Epithelial cell of esophagus (primary cell): ENCODE results near the gene TPCN2.

ENCODE experiments used
- DNase-seq: peaks from one replicate; pipeline ENCODE4 v3.0.0; 2010; ENCODE audit warnings: low read depth
- H3K4me3 ChIP-seq: 2 replicates; pipeline ENCODE4 v1.5.1; 2011; ENCODE audit warnings: mild to moderate bottlenecking, low read length, control low read depth
- CTCF ChIP-seq: IDR thresholded peaks from 2 replicates; pipeline ENCODE4 v1.5.1; 2011; ENCODE audit warnings: low read depth, mild to moderate bottlenecking, low read length, control low read depth, inconsistent platforms; ENCODE audit not compliant: insufficient read depth; ENCODE audit errors: missing control alignments

The TPCN2 gene

DNA sequence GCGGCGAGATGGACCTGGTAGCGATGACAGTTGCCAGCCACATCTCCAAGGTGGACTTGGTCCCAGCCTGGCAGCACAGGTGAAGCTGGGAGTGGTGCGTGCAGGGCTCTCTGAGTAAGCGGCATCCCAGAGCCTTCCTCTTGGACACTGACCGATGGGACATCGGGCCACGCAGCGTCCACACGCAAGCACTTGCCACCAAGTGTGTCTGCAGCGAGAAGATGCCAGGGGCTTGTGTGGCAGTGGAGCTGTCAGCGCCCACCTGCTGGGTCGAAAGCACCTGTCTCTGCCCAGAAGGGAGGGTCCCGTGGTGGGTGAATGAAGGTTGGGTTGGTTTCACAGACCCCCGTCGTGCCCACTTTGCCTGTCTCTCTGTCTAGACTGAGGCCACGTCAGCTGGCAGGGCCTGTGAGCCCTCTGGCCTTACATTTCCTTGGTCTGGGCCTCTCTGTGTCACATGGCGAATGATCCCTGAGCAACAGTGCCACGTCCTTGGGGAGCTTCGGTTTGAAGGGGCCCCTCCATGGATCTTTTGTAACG lies 56.2 kb downstream of the TPCN2 start:
- no peak for TF ChIP-seq CTCF
- DNase-seq = no peak
- no peak overlapping the region for H3K4me3 ChIP-seq

DNA sequence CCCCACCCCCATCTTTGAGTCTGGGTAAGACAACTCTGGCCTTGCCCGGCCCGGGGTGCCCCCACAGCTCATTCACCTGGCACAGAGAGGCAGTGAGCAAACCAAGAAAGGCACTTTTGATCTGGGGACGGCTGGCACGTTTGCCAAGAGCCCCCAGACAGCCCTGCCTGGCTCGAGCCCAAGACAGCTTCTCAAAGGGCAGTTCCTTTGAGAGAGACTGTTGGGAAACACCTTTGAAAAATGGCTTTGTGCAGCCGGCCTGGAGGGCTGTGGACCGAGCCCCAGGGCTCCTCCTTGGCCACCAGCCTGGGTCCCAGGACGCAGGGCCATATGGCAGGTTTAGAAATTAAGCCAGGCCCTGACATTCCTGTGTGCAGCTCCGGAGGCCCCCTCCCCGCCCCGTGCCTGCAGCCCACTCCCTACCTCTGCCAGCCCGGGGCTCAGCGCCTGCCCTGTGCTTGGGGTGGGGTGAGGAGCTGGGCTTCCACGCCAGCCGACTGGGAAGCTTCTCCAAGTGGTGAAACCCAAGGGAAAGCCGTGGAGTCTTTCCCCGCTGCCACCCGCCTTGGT lies 56.8 kb downstream of the TPCN2 start:
- H3K4me3 ChIP-seq = no peak overlapping the region
- no peak for DNase-seq
- no peak for TF ChIP-seq CTCF

DNA sequence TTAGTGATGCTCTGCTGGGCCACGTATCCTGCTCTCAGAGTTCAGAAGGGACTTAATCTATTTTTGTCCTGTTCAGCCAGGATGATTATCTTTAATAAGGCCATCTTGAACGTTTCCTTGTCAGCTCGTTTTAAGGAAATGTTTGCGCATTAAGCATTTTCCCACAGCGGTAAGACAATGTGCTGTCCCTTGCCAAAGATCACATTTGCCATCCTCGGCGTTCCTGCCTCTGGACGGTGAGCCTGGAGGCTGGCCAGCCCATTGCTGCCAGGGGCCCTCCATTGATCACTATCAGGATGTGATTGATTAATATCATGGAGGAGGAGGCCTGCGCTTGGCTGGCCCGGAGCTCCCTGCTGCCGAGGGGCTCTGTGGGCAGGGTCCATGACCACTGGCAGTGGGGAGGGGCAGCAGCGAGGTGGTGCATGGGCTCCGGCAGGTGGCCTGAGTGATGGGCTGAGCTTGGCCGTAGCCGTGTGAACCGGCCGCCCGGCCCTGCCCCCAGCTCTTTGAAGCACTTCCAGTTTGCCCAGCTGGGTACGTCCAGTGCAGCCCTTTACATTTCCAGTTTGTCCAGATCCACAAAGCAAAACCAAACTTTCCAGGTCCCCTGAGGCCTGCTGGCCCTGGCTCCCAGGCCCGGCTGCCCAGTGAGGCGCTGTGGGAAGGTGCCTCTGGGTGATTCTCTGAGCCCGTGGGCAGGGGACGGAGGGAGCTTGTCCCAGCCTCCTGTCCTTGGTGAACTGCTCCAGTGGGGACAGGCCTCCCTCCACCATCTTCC lies 57.5 kb downstream of the TPCN2 start:
- DNase-seq = no peak
- no peak overlapping the region for H3K4me3 ChIP-seq
- no peak for TF ChIP-seq CTCF

- no peak for TF ChIP-seq CTCF
- DNase-seq = no peak
- H3K4me3 ChIP-seq = no peak overlapping the region
Measured at GRCh38 chr11:69107413-69107812, 58.7 kb downstream of the TPCN2 start.

- no peak for DNase-seq
- H3K4me3 ChIP-seq = no peak overlapping the region
- no peak for TF ChIP-seq CTCF
Measured at GRCh38 chr11:69108030-69108429, 59.3 kb downstream of the TPCN2 start.

DNA sequence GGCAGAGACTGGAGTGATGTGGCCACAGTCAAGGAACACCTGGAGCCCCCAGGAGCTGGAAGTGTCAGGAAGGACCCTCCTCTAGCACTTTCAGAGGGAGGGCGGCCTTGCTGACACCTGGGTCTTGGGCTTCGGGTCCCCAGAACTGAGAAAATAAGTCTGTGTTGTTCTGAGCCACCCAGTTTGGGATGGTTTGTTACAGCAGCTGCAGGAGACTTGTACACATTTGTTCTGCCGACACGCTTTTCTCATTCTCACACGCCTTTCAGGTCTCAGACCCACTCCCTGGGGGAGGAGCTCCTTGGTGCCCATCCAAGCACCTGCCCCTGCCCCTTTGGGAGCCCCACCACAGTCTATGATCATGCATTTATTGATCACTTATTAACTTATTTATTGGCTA lies 59.8 kb downstream of the TPCN2 start:
- H3K4me3 ChIP-seq = no peak overlapping the region
- TF ChIP-seq CTCF = no peak
- no peak for DNase-seq

GRCh38 chr11:69109101-69109500 lies 60.4 kb downstream of the TPCN2 start:
- H3K4me3 ChIP-seq = no peak overlapping the region
- no peak for TF ChIP-seq CTCF
- DNase-seq = no peak
